Caco-2 (cell line): ENCODE results near the gene INSYN2B. TPM values are rescaled to one million over a fixed set of nuclear protein-coding genes. Genes with fewer than 3 reads are reported as not detected.

Experiments used
- BruUV-seq: library from RNA; stranded (reverse); fragments of 400-500 nt; replicated peaks from 2 replicates; lab custom pipeline; 2021; lab: Mats Ljungman, UMichigan
- CTCF ChIA-PET: fragments of 300-600 bp; sonication (Branson Sonifier 250); formaldehyde crosslinking; loops from one replicate; lab custom pipeline; 2022; ENCODE audit warnings: antibody characterized with exemption; lab: Charles Lee
- POLR2A ChIA-PET: fragments of 300-600 bp; sonication (Branson Sonifier 250); formaldehyde crosslinking; loops from one replicate; lab custom pipeline; 2022; ENCODE audit warnings: antibody characterized with exemption; lab: Charles Lee
- DNase-seq, 2 experiments: peaks; one replicate each; pipeline versions ENCODE4 v3.0.0 to v3.0.0-alpha.2; 2020 to 2022
- H3K27me3 ChIP-seq: replicated peaks from 2 replicates; pipeline ENCODE4 v1.6.0; 2011; ENCODE audit warnings: low read length; ENCODE audit not compliant: control insufficient read depth, insufficient read depth
- H3K36me3 ChIP-seq: 2 replicates; pipeline ENCODE4 v1.5.1; 2011; ENCODE audit warnings: low read length; ENCODE audit not compliant: control insufficient read depth, insufficient read depth
- H3K4me1 ChIP-seq: fragments of 250-450 bp; sonication (Bioruptor Pico); 2 replicates; pipeline ENCODE4 v1.5.1; 2020; ENCODE audit warnings: mild to moderate bottlenecking
- H3K4me3 ChIP-seq: 2 replicates; pipeline ENCODE4 v1.5.1; 2011; ENCODE audit warnings: low read depth, mild to moderate bottlenecking, control low read depth, low read length
- H3K9me3 ChIP-seq: fragments of 250-450 bp; sonication (Bioruptor Pico); 2 replicates; pipeline ENCODE4 v1.5.1; 2020; ENCODE audit warnings: mild to moderate bottlenecking, moderate library complexity
- H3K27ac Mint-ChIP-seq: one replicate; pipeline ENCODE4 v1.8.0; 2022; ENCODE audit warnings: mixed read lengths; ENCODE audit not compliant: unreplicated experiment
- H3K27me3 Mint-ChIP-seq: one replicate; pipeline ENCODE4 v1.8.0; 2022; ENCODE audit warnings: mixed read lengths; ENCODE audit not compliant: insufficient read depth, unreplicated experiment
- H3K36me3 Mint-ChIP-seq: one replicate; pipeline ENCODE4 v1.8.0; 2022; ENCODE audit warnings: mild to moderate bottlenecking, mixed read lengths; ENCODE audit not compliant: insufficient read depth, unreplicated experiment
- H3K4me1 Mint-ChIP-seq: one replicate; pipeline ENCODE4 v1.8.0; 2022; ENCODE audit warnings: low read depth, mixed read lengths; ENCODE audit not compliant: unreplicated experiment
- H3K4me3 Mint-ChIP-seq: one replicate; pipeline ENCODE4 v1.8.0; 2022; ENCODE audit warnings: mild to moderate bottlenecking, moderate library complexity, mixed read lengths; ENCODE audit not compliant: unreplicated experiment
- H3K9me3 Mint-ChIP-seq: one replicate; pipeline ENCODE4 v1.8.0; 2022; ENCODE audit warnings: mixed read lengths; ENCODE audit not compliant: unreplicated experiment
- CTCF ChIP-seq, 2 experiments: fragments of 200-600 bp in 1 of 2; IDR thresholded peaks; 1 replicate in 1 of 2; 2 replicates in 1 of 2; pipeline versions ENCODE4 v1.5.1 to v1.8.0; 2011 to 2022; ENCODE audit warnings: antibody characterized with exemption in 1 of 2, control low read depth in 1 of 2, inconsistent platforms in 1 of 2, low read depth in 1 of 2, low read length in 1 of 2, mild to moderate bottlenecking in 1 of 2, moderate library complexity in 1 of 2; ENCODE audit not compliant: insufficient read depth in 1 of 2, severe bottlenecking in 1 of 2, unreplicated experiment in 1 of 2
- intact Hi-C: fragments of 100-400 bp; cut with micrococcal nuclease; formaldehyde crosslinking; loops from one replicate; pipeline ENCODE4 v1.10.0; 2022; ENCODE audit not compliant: unreplicated experiment
- total RNA-seq: library from RNA; stranded (reverse); gene quantifications from 2 replicates; pipeline ENCODE4 v1.2.3, GENCODE V29; 2022

INSYN2B gene
- total RNA-seq, 1 experiment from 2014 or later: not detected

- Mint-ChIP-seq H3K36me3 (no peaks in the 10 kb centered on the region), H3K4me3 (no peak overlapping the region), H3K9me3 (no peaks in the 10 kb centered on the region), H3K27me3 (peaks cover 5% of the 10 kb centered on the region), H3K4me1 (no peaks in the 10 kb centered on the region), H3K27ac (no peak overlapping the region)
- ChIA-PET CTCF (no interaction called here), POLR2A (no interaction called here)
- Histone ChIP-seq H3K4me3 (no peak overlapping the region), H3K4me1 (no peaks in the 10 kb centered on the region), H3K9me3 (no peaks in the 10 kb centered on the region), H3K36me3 (no peaks in the 10 kb centered on the region), H3K27me3 (no peaks in the 10 kb centered on the region)
- DNase-seq: no peak
- no peak for TF ChIP-seq CTCF (IDR thresholded peaks at IDR 0.05; ENCODE audit: insufficient read depth in 1 of 2, low read depth in 1 of 2, low read length in 1 of 2, severe bottlenecking in 1 of 2, unreplicated experiment in 1 of 2)
- intact Hi-C loops: no loop called here
- no TSS peak for BruUV-seq
Measured at GRCh38 chr5:169860585-169860984, 119.7 kb downstream of the INSYN2B start.

GRCh38 chr5:169856571-169856970, 123.7 kb downstream of the INSYN2B start:
- peaks cover 14% of the 10 kb centered on the region for H3K9me3 Mint-ChIP-seq
- Histone ChIP-seq H3K27me3 (no peaks in the 10 kb centered on the region), H3K9me3 (no peaks in the 10 kb centered on the region), H3K4me3 (no peak overlapping the region), H3K4me1 (no peaks in the 10 kb centered on the region), H3K36me3 (no peaks in the 10 kb centered on the region)
- no peak overlapping the region for H3K27ac Mint-ChIP-seq
- no peak for DNase-seq
- no TSS peak for BruUV-seq
- H3K4me3 Mint-ChIP-seq: no peak overlapping the region
- ChIA-PET CTCF (no interaction called here), POLR2A (no interaction called here)
- intact Hi-C loops: no loop called here
- no peaks in the 10 kb centered on the region for H3K4me1 Mint-ChIP-seq
- peaks cover 5% of the 10 kb centered on the region for H3K27me3 Mint-ChIP-seq
- no peak for TF ChIP-seq CTCF (IDR thresholded peaks at IDR 0.05; ENCODE audit: insufficient read depth in 1 of 2, low read depth in 1 of 2, low read length in 1 of 2, severe bottlenecking in 1 of 2, unreplicated experiment in 1 of 2)
- no peaks in the 10 kb centered on the region for H3K36me3 Mint-ChIP-seq

GRCh38 chr5:169851321-169851850, 128.9 kb downstream of the INSYN2B start:
- ChIA-PET CTCF (no interaction called here), POLR2A (no interaction called here)
- Mint-ChIP-seq H3K4me3 (no peak overlapping the region), H3K4me1 (no peaks in the 10 kb centered on the region), H3K27me3 (no peaks in the 10 kb centered on the region), H3K27ac (no peak overlapping the region), H3K9me3 (peaks cover 32% of the 10 kb centered on the region), H3K36me3 (no peaks in the 10 kb centered on the region)
- H3K4me3 ChIP-seq: no peak overlapping the region
- H3K9me3 ChIP-seq: peaks cover 11% of the 10 kb centered on the region
- H3K36me3 ChIP-seq: no peaks in the 10 kb centered on the region
- TF ChIP-seq CTCF (IDR thresholded peaks at IDR 0.05; ENCODE audit: insufficient read depth in 1 of 2, low read depth in 1 of 2, low read length in 1 of 2, severe bottlenecking in 1 of 2, unreplicated experiment in 1 of 2): no peak
- no peaks in the 10 kb centered on the region for H3K4me1 ChIP-seq
- BruUV-seq: no TSS peak
- H3K27me3 ChIP-seq: no peaks in the 10 kb centered on the region
- DNase-seq: no peak
- intact Hi-C loops: no loop called here
